DOHH2 (cell line): Measurements from ENCODE around the gene SHISAL1.

Experiments
- H3F3A ChIP-seq: fragments of 200-600 bp; sonication (generic), shearing (Covaris generic); 2 replicates; pipeline ENCODE4 v1.6.0; 2016; ENCODE audit warnings: antibody characterized with exemption, mild to moderate bottlenecking; ENCODE audit not compliant: control insufficient read depth, insufficient read depth
- H3K27ac ChIP-seq: fragments of 200-600 bp; sonication (generic); 2 replicates; pipeline ENCODE4 v1.5.1; 2014; ENCODE audit warnings: low read depth, mild to moderate bottlenecking, low read length, moderate library complexity
- H3K27me3 ChIP-seq: fragments of 200-600 bp; sonication (generic); 2 replicates; pipeline ENCODE4 v1.6.1; 2014; ENCODE audit warnings: mild to moderate bottlenecking, low read length, mixed read lengths; ENCODE audit not compliant: control insufficient read depth
- H3K36me3 ChIP-seq: fragments of 200-600 bp; sonication (generic); 2 replicates; pipeline ENCODE4 v1.6.1; 2014; ENCODE audit warnings: mild to moderate bottlenecking, low read length, moderate library complexity, mixed read lengths; ENCODE audit not compliant: control insufficient read depth
- H3K4me1 ChIP-seq: fragments of 200-600 bp; sonication (generic); 2 replicates; pipeline ENCODE4 v1.6.1; 2014; ENCODE audit warnings: mild to moderate bottlenecking, low read length, mixed read lengths; ENCODE audit not compliant: control insufficient read depth
- H3K4me2 ChIP-seq: fragments of 200-600 bp; sonication (generic); 2 replicates; pipeline ENCODE4 v1.6.0; 2014; ENCODE audit warnings: mild to moderate bottlenecking, low read length, moderate library complexity
- H3K4me3 ChIP-seq: fragments of 200-600 bp; sonication (generic); 2 replicates; pipeline ENCODE4 v1.5.1; 2014; ENCODE audit warnings: mild to moderate bottlenecking, low read length, mixed read lengths
- H3K79me2 ChIP-seq: fragments of 200-600 bp; sonication (generic); 2 replicates; pipeline ENCODE4 v1.6.1; 2014; ENCODE audit warnings: mild to moderate bottlenecking, low read length, mixed read lengths; ENCODE audit not compliant: control insufficient read depth
- H3K9me2 ChIP-seq: fragments of 200-600 bp; sonication (generic); replicated peaks from 2 replicates; pipeline ENCODE4 v1.6.1; 2014; ENCODE audit warnings: mild to moderate bottlenecking, low read length, mixed read lengths; ENCODE audit not compliant: control insufficient read depth
- H3K9me3 ChIP-seq: fragments of 200-600 bp; sonication (generic); 2 replicates; pipeline ENCODE4 v1.6.1; 2014; ENCODE audit warnings: antibody characterized with exemption, low read length, mixed read lengths; ENCODE audit not compliant: control insufficient read depth, insufficient read depth
- H4K20me1 ChIP-seq: fragments of 200-600 bp; sonication (generic); 2 replicates; pipeline ENCODE4 v1.6.0; 2014; ENCODE audit warnings: low read depth, mild to moderate bottlenecking, antibody characterized with exemption, low read length, moderate library complexity; ENCODE audit not compliant: control insufficient read depth, insufficient read depth
- EZH2phosphoT487 ChIP-seq: fragments of 200-600 bp; sonication (generic); IDR thresholded peaks from 2 replicates; pipeline ENCODE4 v1.6.1; 2017; ENCODE audit warnings: borderline replicate concordance, mild to moderate bottlenecking, antibody characterized with exemption, low read length, moderate library complexity, mixed read lengths
- TF ChIP-seq, protein P1 (sequence below): fragments of 200-600 bp; sonication (generic); IDR thresholded peaks from one replicate; pipeline ENCODE4 v1.5.1; 2014; ENCODE audit warnings: antibody characterized with exemption, mild to moderate bottlenecking, low read depth, low read length; ENCODE audit not compliant: poor library complexity, severe bottlenecking

SHISAL1 gene

DNA sequence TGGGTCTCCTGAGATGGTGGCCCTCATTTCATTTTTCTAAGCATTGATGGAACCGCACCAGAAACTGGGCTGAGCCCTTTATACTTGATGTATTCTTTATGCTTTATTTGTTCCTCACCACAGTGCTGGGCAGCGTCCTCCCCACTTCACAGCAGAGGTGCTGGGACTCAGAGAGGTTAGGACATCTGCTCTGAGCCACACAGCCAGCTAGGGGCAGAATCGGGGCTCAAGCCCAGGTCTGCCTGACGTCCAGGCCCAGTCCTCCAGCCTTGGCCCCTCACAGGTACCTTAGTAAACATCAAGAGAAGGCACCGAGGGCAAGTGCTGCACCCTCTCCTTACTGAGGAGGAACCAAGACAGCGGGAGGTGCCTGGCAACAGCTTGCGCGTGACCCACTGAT is 20.2 kb upstream of the SHISAL1 start:
- Histone ChIP-seq H3K4me2 (no peak overlapping the region), H3K9me3 (peaks cover 7% of the 10 kb centered on the region; the same call in 1 of the 2 replicates), H3K27ac (no peak overlapping the region), H3K4me3 (no peak overlapping the region), H3K9me2 (no peaks in the 10 kb centered on the region), H4K20me1 (no peaks in the 10 kb centered on the region), H3K36me3 (no peaks in the 10 kb centered on the region), H3K27me3 (peaks cover 20% of the 10 kb centered on the region), H3K79me2 (no peaks in the 10 kb centered on the region), H3K4me1 (no peaks in the 10 kb centered on the region), H3F3A (no peaks in the 10 kb centered on the region)
- TF ChIP-seq EZH2phosphoT487: no peak
- TF ChIP-seq, protein P1, sequence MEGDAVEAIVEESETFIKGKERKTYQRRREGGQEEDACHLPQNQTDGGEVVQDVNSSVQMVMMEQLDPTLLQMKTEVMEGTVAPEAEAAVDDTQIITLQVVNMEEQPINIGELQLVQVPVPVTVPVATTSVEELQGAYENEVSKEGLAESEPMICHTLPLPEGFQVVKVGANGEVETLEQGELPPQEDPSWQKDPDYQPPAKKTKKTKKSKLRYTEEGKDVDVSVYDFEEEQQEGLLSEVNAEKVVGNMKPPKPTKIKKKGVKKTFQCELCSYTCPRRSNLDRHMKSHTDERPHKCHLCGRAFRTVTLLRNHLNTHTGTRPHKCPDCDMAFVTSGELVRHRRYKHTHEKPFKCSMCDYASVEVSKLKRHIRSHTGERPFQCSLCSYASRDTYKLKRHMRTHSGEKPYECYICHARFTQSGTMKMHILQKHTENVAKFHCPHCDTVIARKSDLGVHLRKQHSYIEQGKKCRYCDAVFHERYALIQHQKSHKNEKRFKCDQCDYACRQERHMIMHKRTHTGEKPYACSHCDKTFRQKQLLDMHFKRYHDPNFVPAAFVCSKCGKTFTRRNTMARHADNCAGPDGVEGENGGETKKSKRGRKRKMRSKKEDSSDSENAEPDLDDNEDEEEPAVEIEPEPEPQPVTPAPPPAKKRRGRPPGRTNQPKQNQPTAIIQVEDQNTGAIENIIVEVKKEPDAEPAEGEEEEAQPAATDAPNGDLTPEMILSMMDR: no peak

DNA sequence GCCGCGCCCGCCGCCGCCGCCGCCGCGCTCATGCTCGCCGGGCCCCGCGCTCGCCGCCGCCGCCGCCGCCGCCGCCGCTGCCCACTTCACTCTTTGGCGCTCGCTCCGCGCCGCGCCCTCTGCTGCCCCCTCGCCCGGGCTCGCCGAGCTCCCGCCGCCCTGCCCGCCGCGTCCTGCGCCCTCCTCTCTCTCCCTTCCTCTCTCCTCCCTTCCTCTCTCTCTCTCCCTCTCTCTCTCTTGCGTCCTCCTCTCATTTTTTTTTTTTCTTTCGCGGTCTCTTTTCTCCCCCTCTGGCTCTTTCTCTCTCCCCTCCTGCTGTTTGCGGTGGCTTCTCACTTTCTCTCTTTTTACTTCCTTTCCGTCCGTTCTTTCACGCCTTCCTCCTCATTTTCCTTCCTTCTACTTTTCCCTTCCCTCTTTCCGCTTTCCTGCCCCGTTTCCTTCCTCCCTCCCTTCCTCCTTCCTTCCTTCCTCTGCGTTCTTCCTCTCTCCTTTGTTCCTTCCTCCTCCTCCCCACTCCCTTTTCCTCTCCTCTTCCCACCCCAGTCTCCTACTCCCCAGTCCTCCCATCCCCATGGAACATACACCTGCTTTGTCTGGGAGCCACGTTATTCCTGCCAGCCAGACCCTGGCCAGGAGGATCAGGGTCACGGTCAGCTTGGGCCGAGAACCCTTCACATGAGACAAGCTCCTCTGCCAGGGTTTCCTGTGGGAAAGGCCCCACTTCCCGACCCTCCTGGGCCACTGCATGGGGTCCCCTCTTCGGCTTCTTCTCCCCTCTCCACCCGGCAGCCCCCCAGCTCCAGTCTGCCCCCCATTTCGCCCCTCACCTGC is 19.3 kb upstream of the SHISAL1 start:
- Histone ChIP-seq H3K9me3 (peaks cover 7% of the 10 kb centered on the region; the same call in 1 of the 2 replicates), H3K4me3 (no peak overlapping the region), H3K4me2 (no peak overlapping the region), H3F3A (no peaks in the 10 kb centered on the region), H4K20me1 (no peaks in the 10 kb centered on the region), H3K36me3 (no peaks in the 10 kb centered on the region), H3K9me2 (no peaks in the 10 kb centered on the region), H3K4me1 (no peaks in the 10 kb centered on the region), H3K27me3 (peaks cover 20% of the 10 kb centered on the region), H3K79me2 (no peaks in the 10 kb centered on the region), H3K27ac (no peak overlapping the region)
- TF ChIP-seq EZH2phosphoT487: no peak
- TF ChIP-seq, protein P1: no peak

- Histone ChIP-seq H3K27ac (no peak overlapping the region), H3K4me3 (no peak overlapping the region), H3K79me2 (no peaks in the 10 kb centered on the region), H3K4me1 (no peaks in the 10 kb centered on the region), H4K20me1 (no peaks in the 10 kb centered on the region), H3K4me2 (no peak overlapping the region), H3K36me3 (no peaks in the 10 kb centered on the region), H3K9me3 (peaks cover 7% of the 10 kb centered on the region; the same call in 1 of the 2 replicates), H3K9me2 (no peaks in the 10 kb centered on the region), H3K27me3 (peaks cover 20% of the 10 kb centered on the region), H3F3A (no peaks in the 10 kb centered on the region)
- TF ChIP-seq EZH2phosphoT487: no peak
- TF ChIP-seq, protein P1: no peak
These were observed 18.3 kb upstream of the SHISAL1 start for GRCh38 chr22:44330744-44331660.
